HFF-Myc (cell line): ENCODE results near the gene NCKAP5.
"Not testable (repeated sequence)": the region's sequence is repeated elsewhere in the genome, so short reads cannot be mapped to it uniquely, and the experiment has no call there.

Experiments used
- DNase-seq: peaks from one replicate; pipeline ENCODE4 v3.0.0-alpha.2; 2011; ENCODE audit warnings: low read depth; ENCODE audit errors: extremely low read depth
- H3K4me3 ChIP-seq: replicated peaks from 2 replicates; pipeline ENCODE4 v1.5.1; 2011; ENCODE audit warnings: low read depth, mild to moderate bottlenecking, control low read depth, low read length
- TF ChIP-seq, protein P1 (sequence below): IDR thresholded peaks from 2 replicates; pipeline ENCODE4 v1.5.1; 2012; ENCODE audit warnings: mild to moderate bottlenecking, low read depth, low read length, control low read depth; ENCODE audit errors: missing control alignments

The NCKAP5 gene

DNA sequence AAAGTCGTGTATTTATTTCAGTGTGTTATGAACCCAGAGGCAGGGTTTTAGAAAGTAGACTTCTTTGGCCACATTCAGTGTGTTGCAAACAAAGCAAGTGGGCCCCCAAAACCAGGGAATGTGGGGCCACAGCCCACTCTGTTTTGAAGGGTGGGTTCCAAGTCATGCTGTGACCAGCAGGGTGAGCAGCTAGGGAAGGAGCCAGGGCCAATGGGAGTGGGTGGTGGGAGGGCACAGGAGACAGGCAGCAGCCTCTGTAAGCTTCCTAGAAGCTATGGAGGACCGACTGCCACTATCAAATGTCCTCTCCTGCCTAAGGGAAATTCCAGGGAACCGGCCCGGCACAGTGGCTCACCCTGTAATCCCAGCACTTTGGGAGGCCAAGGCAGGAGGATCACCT is 847.9 kb downstream of the NCKAP5 start:
- DNase-seq = no peak
- no peak overlapping the region for H3K4me3 ChIP-seq
- TF ChIP-seq, protein P1, sequence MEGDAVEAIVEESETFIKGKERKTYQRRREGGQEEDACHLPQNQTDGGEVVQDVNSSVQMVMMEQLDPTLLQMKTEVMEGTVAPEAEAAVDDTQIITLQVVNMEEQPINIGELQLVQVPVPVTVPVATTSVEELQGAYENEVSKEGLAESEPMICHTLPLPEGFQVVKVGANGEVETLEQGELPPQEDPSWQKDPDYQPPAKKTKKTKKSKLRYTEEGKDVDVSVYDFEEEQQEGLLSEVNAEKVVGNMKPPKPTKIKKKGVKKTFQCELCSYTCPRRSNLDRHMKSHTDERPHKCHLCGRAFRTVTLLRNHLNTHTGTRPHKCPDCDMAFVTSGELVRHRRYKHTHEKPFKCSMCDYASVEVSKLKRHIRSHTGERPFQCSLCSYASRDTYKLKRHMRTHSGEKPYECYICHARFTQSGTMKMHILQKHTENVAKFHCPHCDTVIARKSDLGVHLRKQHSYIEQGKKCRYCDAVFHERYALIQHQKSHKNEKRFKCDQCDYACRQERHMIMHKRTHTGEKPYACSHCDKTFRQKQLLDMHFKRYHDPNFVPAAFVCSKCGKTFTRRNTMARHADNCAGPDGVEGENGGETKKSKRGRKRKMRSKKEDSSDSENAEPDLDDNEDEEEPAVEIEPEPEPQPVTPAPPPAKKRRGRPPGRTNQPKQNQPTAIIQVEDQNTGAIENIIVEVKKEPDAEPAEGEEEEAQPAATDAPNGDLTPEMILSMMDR = no peak

DNA sequence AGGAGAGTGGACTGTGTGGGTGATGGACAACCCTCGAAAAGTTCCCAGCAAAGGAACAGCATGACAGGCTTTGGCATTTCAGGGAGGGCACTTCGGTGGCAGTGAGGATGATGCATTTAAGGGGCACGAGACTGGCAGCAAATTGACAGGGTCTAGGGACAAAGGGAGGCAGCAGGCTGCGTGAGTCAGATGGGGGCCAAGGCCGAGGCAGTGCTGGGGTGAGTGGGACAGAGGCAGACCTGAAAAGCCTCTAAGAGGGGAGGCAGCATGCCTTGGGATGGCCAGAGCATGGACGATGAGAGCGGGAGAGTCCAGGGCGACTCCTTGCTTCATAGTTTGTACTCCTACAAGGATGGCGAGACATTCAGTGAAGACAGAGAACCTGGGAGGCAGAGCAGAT is 848.8 kb downstream of the NCKAP5 start:
- TF ChIP-seq, protein P1 = no peak
- no peak overlapping the region for H3K4me3 ChIP-seq

DNA sequence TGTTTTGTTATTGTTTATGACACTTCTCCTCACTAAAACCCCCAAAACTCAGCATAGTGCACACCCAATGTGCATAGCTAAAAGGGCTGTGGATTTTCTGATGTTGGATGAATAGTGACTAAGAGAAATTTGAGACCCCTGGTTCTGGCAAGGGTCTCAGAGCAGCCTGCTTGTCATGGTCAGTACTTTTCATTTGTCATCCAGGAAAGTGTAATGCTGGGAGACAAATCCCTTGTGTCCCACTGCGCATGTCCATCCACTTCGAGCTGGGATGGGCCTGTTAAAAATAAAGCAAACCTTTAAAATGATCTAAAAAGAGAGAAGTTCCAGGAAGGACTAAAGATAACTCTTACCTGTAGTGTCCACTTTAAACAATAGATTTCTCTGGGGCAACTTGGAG is 851.3 kb downstream of the NCKAP5 start:
- DNase-seq = no peak
- H3K4me3 ChIP-seq = no peak overlapping the region
- TF ChIP-seq, protein P1 = no peak

More for the DNA sequence above, 848.8 kb downstream of the NCKAP5 start:
- DNase-seq = no peak

DNA sequence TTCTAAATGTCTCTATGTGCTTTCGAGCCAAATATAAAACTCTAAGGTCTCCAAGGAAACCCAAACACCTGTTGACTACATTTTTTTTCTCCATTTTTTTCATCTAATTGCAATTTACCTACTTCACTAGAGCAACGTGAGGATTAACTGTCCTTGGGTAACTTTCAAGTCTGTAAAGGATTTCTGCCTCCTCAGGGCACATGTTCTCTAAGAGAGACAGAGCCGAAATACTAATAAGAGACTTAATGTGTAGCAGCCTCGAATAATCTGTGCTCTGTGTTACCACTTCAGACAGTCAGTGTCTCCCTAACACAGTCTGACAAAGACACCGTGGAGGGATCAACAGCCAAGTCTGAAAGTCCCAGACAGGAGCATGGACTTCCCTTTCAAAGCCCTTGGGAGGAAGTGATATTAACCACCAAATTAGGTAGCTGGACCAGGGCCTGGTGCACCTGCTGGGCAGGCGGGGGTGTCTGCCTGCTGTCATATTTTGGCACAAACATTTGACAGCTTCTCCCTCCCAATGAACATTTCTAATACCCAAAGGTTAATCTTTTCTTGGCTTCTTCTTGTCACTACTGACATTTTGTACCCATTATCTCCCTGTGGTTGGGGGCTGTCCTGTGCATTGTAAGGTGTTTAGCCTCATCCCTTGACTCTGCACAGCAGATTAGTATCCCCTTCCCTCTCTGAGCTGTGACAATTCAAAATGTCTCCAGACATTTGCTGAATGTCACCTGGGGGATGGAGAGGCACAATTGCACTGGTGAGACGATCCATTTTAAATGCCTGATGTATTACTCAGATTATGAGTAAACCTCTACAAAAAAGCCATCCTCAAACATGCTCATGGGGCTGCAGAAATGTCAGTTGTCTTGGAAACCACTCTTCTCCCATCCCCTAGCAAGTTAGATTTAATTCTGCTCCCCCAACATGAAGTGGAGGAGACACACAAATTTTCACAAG is 852.6 kb downstream of the NCKAP5 start:
- no peak for DNase-seq
- TF ChIP-seq, protein P1 = no peak
- H3K4me3 ChIP-seq = no peak overlapping the region

DNA sequence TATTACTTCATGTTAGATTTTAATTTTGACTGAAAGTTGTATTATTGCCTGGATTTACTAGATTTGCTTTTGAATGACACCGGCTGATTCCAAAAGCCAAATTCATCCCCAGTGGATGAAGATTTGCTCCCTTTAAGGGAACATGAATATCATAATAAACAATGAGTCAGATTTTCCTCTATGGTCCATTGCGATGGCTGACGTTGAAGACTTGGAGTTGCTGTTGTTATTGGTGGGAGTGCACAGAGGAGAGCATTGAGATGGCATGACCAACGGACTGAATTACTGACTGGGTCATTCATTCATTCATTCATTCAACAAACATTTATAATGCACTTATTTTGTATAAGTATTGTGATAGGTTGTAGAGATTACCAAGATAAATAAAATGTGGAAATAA is 864.9 kb downstream of the NCKAP5 start:
- no peak for DNase-seq
- H3K4me3 ChIP-seq = no peak overlapping the region
- TF ChIP-seq, protein P1 = no peak

DNA sequence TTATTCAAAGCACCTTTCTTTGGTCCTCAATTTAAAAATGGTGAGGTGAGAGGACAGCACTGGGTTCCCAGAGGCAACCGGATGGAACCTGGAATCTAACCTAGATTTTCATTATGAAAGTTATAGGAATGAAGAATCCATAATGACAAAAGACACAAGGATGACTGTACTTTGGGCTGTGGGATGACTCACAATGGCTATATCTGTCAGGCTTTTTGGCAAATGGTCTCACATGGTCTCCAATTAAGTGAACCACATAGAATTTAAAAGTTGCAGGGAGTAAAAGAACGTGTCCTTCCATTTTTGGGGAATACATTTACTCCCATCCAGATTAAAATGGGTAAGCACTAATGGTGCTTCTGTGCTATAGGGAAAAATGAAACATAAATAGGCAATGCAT is 866.5 kb downstream of the NCKAP5 start:
- TF ChIP-seq, protein P1 = no peak
- DNase-seq = no peak
- no peak overlapping the region for H3K4me3 ChIP-seq

DNA sequence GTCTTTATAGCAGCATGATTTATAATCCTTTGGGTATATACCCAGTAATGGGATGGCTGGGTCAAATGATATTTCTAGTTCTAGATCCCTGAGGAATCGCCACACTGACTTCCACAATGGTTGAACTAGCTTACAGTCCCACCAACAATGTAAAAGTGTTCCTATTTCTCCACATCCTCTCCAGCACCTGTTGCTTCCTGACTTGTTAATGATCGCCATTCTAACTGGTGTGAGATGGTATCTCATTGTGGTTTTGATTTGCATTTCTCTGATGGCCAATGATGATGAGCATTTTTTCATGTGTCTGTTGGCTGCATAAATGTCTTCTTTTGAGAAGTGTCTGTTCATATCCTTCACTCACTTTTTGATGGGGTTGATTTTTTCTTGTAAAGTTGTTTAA is 868.5 kb downstream of the NCKAP5 start:
- not testable (repeated sequence) for DNase-seq, H3K4me3 ChIP-seq

DNA sequence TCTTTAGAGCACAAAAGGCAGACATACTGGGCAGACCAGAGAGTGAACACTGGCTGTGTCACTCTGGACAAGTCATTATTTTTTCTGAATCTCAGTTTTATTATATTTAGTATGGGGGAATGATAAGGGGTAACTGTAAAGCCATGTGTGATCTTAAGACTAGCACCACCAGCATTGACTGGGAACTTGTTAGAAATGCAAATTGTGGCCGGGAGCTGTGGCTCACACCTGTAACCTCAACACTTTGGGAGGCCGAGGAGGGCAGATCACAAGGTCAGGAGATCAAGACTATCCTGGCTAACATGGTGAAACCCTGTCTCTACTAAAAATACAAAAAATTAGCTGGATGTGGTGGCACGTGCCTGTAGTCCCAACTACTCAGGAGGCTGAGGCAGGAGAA is 869.9 kb downstream of the NCKAP5 start:
- not testable (repeated sequence) for H3K4me3 ChIP-seq, DNase-seq
